GM12878 (cell line): ENCODE measurements around the gene MRC2.

ENCODE experiments used
- CBX3 ChIP-seq: fragments of 200-600 bp; sonication (generic); IDR thresholded peaks from 2 replicates; pipeline ENCODE4 v1.6.1; 2016; ENCODE audit warnings: low read depth, borderline replicate concordance
- NFYB ChIP-seq: IDR thresholded peaks from 2 replicates; pipeline ENCODE4 v1.6.1; 2011; ENCODE audit warnings: low read depth, mild to moderate bottlenecking, low read length, improper control_type of control experiment, moderate library complexity; ENCODE audit not compliant: insufficient read depth
- POLR2A ChIP-seq: IDR thresholded peaks from 2 replicates; pipeline ENCODE4 v1.6.1; 2011; ENCODE audit warnings: low read depth, mild to moderate bottlenecking, low read length
- TCF7 ChIP-seq: IDR thresholded peaks from 2 replicates; pipeline ENCODE4 v1.6.1; 2014; ENCODE audit warnings: antibody characterized with exemption, borderline replicate concordance
- TF ChIP-seq, protein P1 (sequence below), 3 experiments: IDR thresholded peaks in 2 of 3; conservative IDR thresholded peaks in 1 of 3; 2 replicates each; pipeline ENCODE4 v1.5.1; 2011; ENCODE audit warnings: low read depth in 3 of 3, low read length in 3 of 3, mild to moderate bottlenecking in 3 of 3, control low read depth in 2 of 3, moderate library complexity in 2 of 3, inconsistent platforms in 1 of 3, mixed read lengths in 1 of 3; ENCODE audit not compliant: control insufficient read depth in 2 of 3, insufficient read depth in 1 of 3; ENCODE audit errors: extremely low read depth in 1 of 3

DNA sequence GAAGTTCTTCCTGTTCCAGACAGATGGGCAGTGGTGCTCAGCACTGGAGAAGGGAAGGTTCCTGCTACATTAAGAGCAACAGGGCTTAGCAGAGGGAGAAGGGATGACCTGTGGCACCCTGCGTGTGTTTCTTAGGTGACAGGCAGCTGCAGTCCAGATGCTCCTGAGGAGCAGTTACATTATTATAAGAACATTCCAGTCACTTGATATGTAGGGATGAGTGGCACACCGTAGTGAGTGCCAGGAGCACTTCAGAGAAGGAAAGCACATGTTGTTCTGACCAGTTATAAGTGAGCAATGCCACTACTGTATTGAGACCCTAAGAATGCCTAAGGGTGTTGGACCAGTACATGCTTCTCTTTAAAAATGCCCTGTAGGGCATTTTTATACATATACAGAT is 39.9 kb upstream of the MRC2 start:
- TF ChIP-seq TCF7 (no peak), POLR2A (no peak), CBX3 (no peak), NFYB (no peak)
- TF ChIP-seq, protein P1, sequence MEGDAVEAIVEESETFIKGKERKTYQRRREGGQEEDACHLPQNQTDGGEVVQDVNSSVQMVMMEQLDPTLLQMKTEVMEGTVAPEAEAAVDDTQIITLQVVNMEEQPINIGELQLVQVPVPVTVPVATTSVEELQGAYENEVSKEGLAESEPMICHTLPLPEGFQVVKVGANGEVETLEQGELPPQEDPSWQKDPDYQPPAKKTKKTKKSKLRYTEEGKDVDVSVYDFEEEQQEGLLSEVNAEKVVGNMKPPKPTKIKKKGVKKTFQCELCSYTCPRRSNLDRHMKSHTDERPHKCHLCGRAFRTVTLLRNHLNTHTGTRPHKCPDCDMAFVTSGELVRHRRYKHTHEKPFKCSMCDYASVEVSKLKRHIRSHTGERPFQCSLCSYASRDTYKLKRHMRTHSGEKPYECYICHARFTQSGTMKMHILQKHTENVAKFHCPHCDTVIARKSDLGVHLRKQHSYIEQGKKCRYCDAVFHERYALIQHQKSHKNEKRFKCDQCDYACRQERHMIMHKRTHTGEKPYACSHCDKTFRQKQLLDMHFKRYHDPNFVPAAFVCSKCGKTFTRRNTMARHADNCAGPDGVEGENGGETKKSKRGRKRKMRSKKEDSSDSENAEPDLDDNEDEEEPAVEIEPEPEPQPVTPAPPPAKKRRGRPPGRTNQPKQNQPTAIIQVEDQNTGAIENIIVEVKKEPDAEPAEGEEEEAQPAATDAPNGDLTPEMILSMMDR (IDR thresholded peaks at IDR 0.05 in 2 of 3, conservative IDR thresholded peaks at IDR 0.05 in 1 of 3; ENCODE audit: control insufficient read depth in 2 of 3, extremely low read depth in 1 of 3, insufficient read depth in 1 of 3, low read depth in 3 of 3, low read length in 3 of 3): no peak
